Retinal pigment epithelial cell (primary cell): ENCODE data around the gene AIG1.
"Not testable (repeated sequence)": the region's sequence is repeated elsewhere in the genome, so short reads cannot be mapped to it uniquely, and the experiment has no call there.

Experiments used
- DNase-seq: peaks from one replicate; pipeline ENCODE4 v3.0.0-alpha.2; 2010; ENCODE audit warnings: low read depth
- H3K4me3 ChIP-seq: 2 replicates; pipeline ENCODE4 v1.5.1; 2011; ENCODE audit warnings: mild to moderate bottlenecking, low read length, control low read depth, moderate library complexity
- CTCF ChIP-seq: conservative IDR thresholded peaks from 2 replicates; pipeline ENCODE4 v1.5.1; 2011; ENCODE audit warnings: low read depth, low read length, control low read depth, inconsistent platforms

Gene AIG1

GRCh38 chr6:143060806-143061596 is at the start of gene AIG1:
AIG1 (plus strand) TSS chr6:143060889; CDS start chr6:143060926, 37 bp downstream.
- H3K4me3 ChIP-seq, result peak within 1 kb of the TSS; percentile 82
- no peak for DNase-seq
- TF ChIP-seq CTCF, result no peak

- TF ChIP-seq CTCF, result no peak
- H3K4me3 ChIP-seq, result no peak overlapping the region
- DNase-seq, result no peak
Observed at GRCh38 chr6:143014764-143015163, 45.9 kb upstream of the AIG1 start.

GRCh38 chr6:143015300-143015706 is 45.4 kb upstream of the AIG1 start:
- no peak for DNase-seq
- H3K4me3 ChIP-seq, result no peak overlapping the region
- TF ChIP-seq CTCF, result no peak

GRCh38 chr6:143018955-143019354 is 41.7 kb upstream of the AIG1 start:
- DNase-seq, result no peak
- no peak overlapping the region for H3K4me3 ChIP-seq
- TF ChIP-seq CTCF, result no peak

- not testable (repeated sequence) for DNase-seq, H3K4me3 ChIP-seq
Observed at GRCh38 chr6:143020862-143021261, 39.8 kb upstream of the AIG1 start.

- DNase-seq, result no peak
- TF ChIP-seq CTCF, result no peak
- H3K4me3 ChIP-seq, result no peak overlapping the region
Observed at GRCh38 chr6:143021543-143021942, 39.1 kb upstream of the AIG1 start.

- H3K4me3 ChIP-seq, result no peak overlapping the region
- TF ChIP-seq CTCF, result no peak
- DNase-seq, result no peak
Observed at GRCh38 chr6:143022587-143022986, 38.1 kb upstream of the AIG1 start.
